WERI-Rb-1 (cell line): ENCODE measurements around the gene BEGAIN.

Experiments used
- DNase-seq: peaks from one replicate; pipeline ENCODE4 v3.0.0-alpha.2; 2020
- H3K27ac ChIP-seq: fragments of 250-450 bp; sonication (Bioruptor Pico); 2 replicates; pipeline ENCODE4 v1.5.1; 2020; ENCODE audit warnings: mild to moderate bottlenecking, moderate library complexity
- H3K27me3 ChIP-seq: fragments of 250-450 bp; sonication (Bioruptor Pico); 2 replicates; pipeline ENCODE4 v1.5.1; 2021; ENCODE audit warnings: mild to moderate bottlenecking, low read depth, moderate library complexity; ENCODE audit not compliant: insufficient read depth, severe bottlenecking
- H3K36me3 ChIP-seq: fragments of 250-450 bp; sonication (Bioruptor Pico); 2 replicates; pipeline ENCODE4 v1.5.1; 2020; ENCODE audit warnings: mild to moderate bottlenecking, moderate library complexity
- H3K4me3 ChIP-seq: 2 replicates; pipeline ENCODE4 v1.5.1; 2011; ENCODE audit warnings: low read depth, mild to moderate bottlenecking, control low read depth, low read length
- H3K9me3 ChIP-seq: fragments of 250-450 bp; sonication (Bioruptor Pico); 2 replicates; pipeline ENCODE4 v1.5.1; 2021; ENCODE audit warnings: mild to moderate bottlenecking, moderate library complexity; ENCODE audit not compliant: severe bottlenecking
- CTCF ChIP-seq: IDR thresholded peaks from 2 replicates; pipeline ENCODE4 v1.5.1; 2011; ENCODE audit warnings: low read depth, mild to moderate bottlenecking, control low read depth, inconsistent platforms, low read length

BEGAIN gene

GRCh38 chr14:100526057-100526456 is 61.2 kb downstream of the BEGAIN start:
- no peak for TF ChIP-seq CTCF
- DNase-seq: no peak
- Histone ChIP-seq H3K36me3 (no peaks in the 10 kb centered on the region), H3K4me3 (no peak overlapping the region), H3K9me3 (no peaks in the 10 kb centered on the region), H3K27me3 (no peaks in the 10 kb centered on the region), H3K27ac (no peak overlapping the region)

GRCh38 chr14:100525615-100526014 is 61.6 kb downstream of the BEGAIN start:
- DNase-seq: peak; percentile 3
- H3K9me3 ChIP-seq: no peaks in the 10 kb centered on the region
- H3K4me3 ChIP-seq: no peak overlapping the region
- no peak overlapping the region for H3K27ac ChIP-seq
- TF ChIP-seq CTCF: no peak
- H3K27me3 ChIP-seq: no peaks in the 10 kb centered on the region
- no peaks in the 10 kb centered on the region for H3K36me3 ChIP-seq

GRCh38 chr14:100524933-100525243 is 62.3 kb downstream of the BEGAIN start:
- H3K27ac ChIP-seq: no peak overlapping the region
- peak; percentile 66 for DNase-seq

GRCh38 chr14:100524233-100524932 is 62.8 kb downstream of the BEGAIN start:
- DNase-seq: peak; percentile 2
- Histone ChIP-seq H3K4me3 (no peak overlapping the region), H3K36me3 (no peaks in the 10 kb centered on the region), H3K27ac (no peak overlapping the region), H3K27me3 (no peaks in the 10 kb centered on the region), H3K9me3 (no peaks in the 10 kb centered on the region)
- no peak for TF ChIP-seq CTCF

More at GRCh38 chr14:100524933-100525243, 62.3 kb downstream of the BEGAIN start:
- peak; percentile 71 for TF ChIP-seq CTCF
- H3K9me3 ChIP-seq: no peaks in the 10 kb centered on the region
- H3K27me3 ChIP-seq: no peaks in the 10 kb centered on the region
- H3K36me3 ChIP-seq: no peaks in the 10 kb centered on the region
- no peak overlapping the region for H3K4me3 ChIP-seq

- Histone ChIP-seq H3K27me3 (no peaks in the 10 kb centered on the region), H3K27ac (no peak overlapping the region), H3K36me3 (no peaks in the 10 kb centered on the region), H3K9me3 (no peaks in the 10 kb centered on the region), H3K4me3 (no peak overlapping the region)
- TF ChIP-seq CTCF: no peak
- DNase-seq: peak; percentile 1
Measured at GRCh38 chr14:100523843-100524169, 63.4 kb downstream of the BEGAIN start.
